ENCODE data around the gene GNA14. TPM values are rescaled to one million over a fixed set of nuclear protein-coding genes. Genes with fewer than 3 reads are reported as not detected.

GNA14 gene
- total RNA-seq, 2 donors from 2014 or later: 0.62 to 8.0 TPM

DNA sequence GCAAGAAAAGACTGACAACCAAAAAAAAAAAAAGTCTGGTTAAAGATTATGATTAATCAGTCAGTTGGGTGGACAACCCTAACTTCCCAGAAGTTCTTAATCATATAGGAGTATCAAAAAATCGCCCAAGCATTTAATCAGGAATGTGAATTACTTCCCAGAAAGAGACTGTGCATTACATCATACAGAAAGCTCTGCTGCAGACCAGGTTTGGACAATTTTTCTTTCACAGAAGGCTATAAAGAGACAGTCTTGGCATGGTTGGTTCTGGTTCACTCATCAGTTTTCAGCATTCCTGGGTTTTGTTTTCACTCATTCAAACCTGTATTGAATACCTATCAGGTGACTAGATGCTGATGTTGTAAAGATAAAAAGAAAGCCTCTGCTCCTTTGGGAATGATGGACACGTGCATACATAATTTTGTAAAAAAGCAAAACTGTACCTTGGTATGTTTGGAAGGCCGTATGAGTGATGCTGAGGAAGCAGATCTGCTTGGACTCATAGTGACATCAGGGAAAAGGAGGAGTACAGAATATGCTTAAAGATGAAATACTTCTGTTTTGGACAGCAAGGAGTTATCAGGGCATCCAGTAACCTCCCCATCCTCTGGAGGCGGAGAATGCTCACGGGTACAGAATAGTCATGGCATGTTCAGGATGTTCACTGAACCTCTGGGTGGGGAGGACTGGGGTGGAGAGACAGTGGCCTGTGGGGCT is 178.4 kb downstream of the GNA14 start:
- Mint-ChIP-seq H3K27me3 (ENCODE audit: insufficient read depth) (no peaks in the 10 kb centered on the region), H3K36me3 (ENCODE audit: low read depth) (no peaks in the 10 kb centered on the region), H3K27ac (no peak overlapping the region), H3K4me3 (no peak overlapping the region), H3K9me3 (peaks cover 19% of the 10 kb centered on the region), H3K4me1 (peaks cover 22% of the 10 kb centered on the region)
- DNase-seq: no peak
- Histone ChIP-seq H3K9me3 (ENCODE audit: control insufficient read depth, low read length) (peaks cover 16% of the 10 kb centered on the region), H3K36me3 (ENCODE audit: control insufficient read depth, insufficient read depth, low read length) (no peaks in the 10 kb centered on the region), H3K27ac (ENCODE audit: low read depth, low read length) (no peak overlapping the region), H3K4me1 (ENCODE audit: control insufficient read depth, insufficient read depth, low read length) (peaks cover 3% of the 10 kb centered on the region), H3K4me3 (ENCODE audit: low read length) (no peak overlapping the region), H3K9ac (ENCODE audit: extremely low read depth, low read length, poor library complexity, severe bottlenecking) (no peak overlapping the region), H3K27me3 (ENCODE audit: control insufficient read depth, insufficient read depth, low read length, poor library complexity, severe bottlenecking) (no peaks in the 10 kb centered on the region)
- no peak for TF ChIP-seq CTCF (conservative IDR thresholded peaks at IDR 0.05)
- WGBS, 2 experiments (ENCODE audit: insufficient coverage in 1 of 2, insufficient read length in 1 of 2): 87 to 96% methylated on average over 4 to 5 of the region's 5 CpGs

DNA sequence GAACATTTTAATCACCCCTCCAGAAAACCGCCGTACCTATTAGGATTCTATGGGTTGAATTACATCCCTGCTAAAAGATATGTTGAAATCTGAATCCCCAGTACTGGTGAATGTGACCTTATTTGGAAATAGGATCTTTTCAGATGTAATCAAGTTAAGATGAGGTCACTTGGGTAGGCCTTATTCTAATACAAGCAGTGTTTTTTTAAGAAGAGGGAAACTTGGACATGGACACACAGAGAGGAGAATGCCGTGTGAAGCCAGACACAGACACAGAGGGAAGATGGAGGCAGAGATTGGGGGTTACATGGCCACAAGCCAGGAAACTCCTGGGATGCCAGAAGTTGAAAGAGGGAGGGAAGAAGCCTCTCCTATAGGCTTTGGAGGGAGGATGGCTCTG is 183.5 kb downstream of the GNA14 start:
- Mint-ChIP-seq H3K36me3 (ENCODE audit: low read depth) (no peaks in the 10 kb centered on the region), H3K9me3 (no peaks in the 10 kb centered on the region), H3K4me3 (no peak overlapping the region), H3K27ac (no peak overlapping the region), H3K4me1 (peaks cover 43% of the 10 kb centered on the region), H3K27me3 (ENCODE audit: insufficient read depth) (no peaks in the 10 kb centered on the region)
- no peaks in the 10 kb centered on the region for H3K9me3 ChIP-seq (ENCODE audit: control insufficient read depth, low read length)
- 75 to 80% methylated on average over 2 to 3 of the region's 3 CpGs for WGBS, 2 experiments (ENCODE audit: insufficient coverage in 1 of 2, insufficient read length in 1 of 2)
- H3K36me3 ChIP-seq (ENCODE audit: control insufficient read depth, insufficient read depth, low read length): no peaks in the 10 kb centered on the region
- no peak for TF ChIP-seq CTCF (conservative IDR thresholded peaks at IDR 0.05)
- no peak overlapping the region for H3K9ac ChIP-seq (ENCODE audit: extremely low read depth, low read length, poor library complexity, severe bottlenecking)
- H3K4me1 ChIP-seq (ENCODE audit: control insufficient read depth, insufficient read depth, low read length): peaks cover 3% of the 10 kb centered on the region
- H3K27ac ChIP-seq (ENCODE audit: low read depth, low read length): no peak overlapping the region
- DNase-seq: no peak
- H3K4me3 ChIP-seq (ENCODE audit: low read length): no peak overlapping the region
- no peaks in the 10 kb centered on the region for H3K27me3 ChIP-seq (ENCODE audit: control insufficient read depth, insufficient read depth, low read length, poor library complexity, severe bottlenecking)

- no peaks in the 10 kb centered on the region for H3K36me3 ChIP-seq (ENCODE audit: control insufficient read depth, insufficient read depth, low read length)
- peaks cover 40% of the 10 kb centered on the region for H3K4me1 Mint-ChIP-seq
- H3K27me3 ChIP-seq (ENCODE audit: control insufficient read depth, insufficient read depth, low read length, poor library complexity, severe bottlenecking): no peaks in the 10 kb centered on the region
- H3K27me3 Mint-ChIP-seq (ENCODE audit: insufficient read depth): no peaks in the 10 kb centered on the region
- no peaks in the 10 kb centered on the region for H3K9me3 Mint-ChIP-seq
- H3K27ac Mint-ChIP-seq: no peak overlapping the region
- H3K9me3 ChIP-seq (ENCODE audit: control insufficient read depth, low read length): no peaks in the 10 kb centered on the region
- no peaks in the 10 kb centered on the region for H3K4me1 ChIP-seq (ENCODE audit: control insufficient read depth, insufficient read depth, low read length)
- no peak for TF ChIP-seq CTCF (conservative IDR thresholded peaks at IDR 0.05)
- no peaks in the 10 kb centered on the region for H3K36me3 Mint-ChIP-seq (ENCODE audit: low read depth)
- no peak overlapping the region for H3K4me3 Mint-ChIP-seq
- H3K4me3 ChIP-seq (ENCODE audit: low read length): no peak overlapping the region
- no peak overlapping the region for H3K27ac ChIP-seq (ENCODE audit: low read depth, low read length)
- H3K9ac ChIP-seq (ENCODE audit: extremely low read depth, low read length, poor library complexity, severe bottlenecking): no peak overlapping the region
- WGBS, 2 experiments (ENCODE audit: insufficient coverage in 1 of 2, insufficient read length in 1 of 2): 87 to 92% methylated on average over 2 to 3 of the region's 3 CpGs
- DNase-seq: no peak
Observed at GRCh38 chr9:77463151-77463550, 185.0 kb downstream of the GNA14 start.
